Muscle of leg (tissue), 11 donors: ENCODE data around the gene USP32. TPM values are rescaled to one million over a fixed set of nuclear protein-coding genes. Genes with fewer than 3 reads are reported as not detected.
A peak's percentile ranks its signal among the peaks of the same experiment; 100 is the strongest.

Experiments
- DNase-seq: peaks from one replicate; pipeline ENCODE4 v3.0.0; 2013
- H3K27ac ChIP-seq: one replicate; pipeline ENCODE4 v1.5.1; 2013; ENCODE audit warnings: mild to moderate bottlenecking, low read length, control low read depth
- H3K27me3 ChIP-seq: one replicate; pipeline ENCODE4 v1.6.1; 2013; ENCODE audit warnings: low read length; ENCODE audit not compliant: control insufficient read depth, insufficient read depth
- H3K36me3 ChIP-seq: one replicate; pipeline ENCODE4 v1.6.1; 2013; ENCODE audit warnings: low read length; ENCODE audit not compliant: control insufficient read depth, insufficient read depth
- H3K4me1 ChIP-seq: one replicate; pipeline ENCODE4 v1.6.1; 2013; ENCODE audit warnings: low read length; ENCODE audit not compliant: control insufficient read depth, insufficient read depth
- H3K4me3 ChIP-seq: one replicate; pipeline ENCODE4 v1.5.1; 2013; ENCODE audit warnings: low read length, control low read depth
- H3K9me3 ChIP-seq: replicated peaks from 2 replicates; pipeline ENCODE4 v1.6.1; 2013; ENCODE audit warnings: low read depth, low read length; ENCODE audit not compliant: control insufficient read depth
- WGBS: methylation state at CpG from one replicate; pipeline ENCODE4 v1.1.5; 2013; ENCODE audit warnings: missing lambda C conversion rate; ENCODE audit not compliant: insufficient coverage; 5-methylcytosine and 5-hydroxymethylcytosine counted together
- polyA plus RNA-seq, 8 donors: library from polyadenylated mRNA; unstranded; fragments of 120-200 nt; gene quantifications; one replicate each; pipeline versions ENCODE4 v1.2.1 to v1.2.3, GENCODE V29; 2013; ENCODE audit warnings: inconsistent platforms in 1 of 8, low replicate concordance in 1 of 8; ENCODE audit not compliant: insufficient read length in 8 of 8, insufficient read depth in 1 of 8
- total RNA-seq: library from RNA; stranded (reverse); fragments of 120-200 nt; gene quantifications from one replicate; pipeline ENCODE4 v1.2.4, GENCODE V29; 2013

USP32 gene
- total and polyA plus RNA-seq, 9 donors, result 16.7 to 26.9 (median 23.2) TPM

DNA sequence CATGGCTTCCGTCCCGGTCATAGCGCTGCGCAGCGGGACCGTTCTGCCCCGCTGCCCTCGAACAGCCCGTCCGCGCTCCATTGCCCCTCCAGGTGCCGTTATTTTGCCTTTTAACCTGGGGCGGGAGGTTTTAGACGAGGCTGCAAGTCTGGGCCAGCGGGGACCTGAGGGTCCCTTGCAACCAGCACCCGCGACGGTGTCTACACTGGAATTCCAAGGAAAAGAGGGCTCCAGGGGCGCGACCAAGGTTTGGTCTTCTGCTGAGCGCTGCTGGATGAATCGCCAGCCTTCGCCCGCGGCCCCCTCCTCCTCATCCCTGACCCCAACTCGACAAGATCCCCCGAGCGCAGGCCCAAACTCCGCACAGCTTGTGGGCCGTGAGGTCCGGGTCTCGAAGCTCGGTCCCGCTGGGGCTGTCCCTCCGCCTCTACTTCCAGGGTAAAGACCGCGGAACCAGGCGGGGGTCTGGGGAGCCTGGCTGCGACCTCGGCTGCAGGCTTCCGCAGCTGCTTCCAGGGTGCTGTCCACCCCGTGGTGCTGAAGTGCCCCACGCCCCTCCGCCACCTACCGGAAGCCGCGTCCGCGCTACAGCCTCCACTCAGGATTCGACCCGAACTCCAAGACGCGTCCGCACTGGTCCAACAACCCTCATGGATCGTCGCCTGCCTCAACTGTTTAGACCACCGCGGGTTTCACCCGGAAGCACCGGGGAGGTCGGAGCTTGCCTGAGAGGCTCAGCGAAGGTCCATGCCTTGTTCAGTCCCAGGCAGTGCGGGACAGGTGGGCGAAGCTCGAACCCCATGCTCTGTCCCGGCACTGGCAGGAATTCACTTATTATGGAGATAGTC lies 252.3 kb downstream of the USP32 start:
- peaks cover 30% of the 10 kb centered on the region for H3K4me1 ChIP-seq

DNA sequence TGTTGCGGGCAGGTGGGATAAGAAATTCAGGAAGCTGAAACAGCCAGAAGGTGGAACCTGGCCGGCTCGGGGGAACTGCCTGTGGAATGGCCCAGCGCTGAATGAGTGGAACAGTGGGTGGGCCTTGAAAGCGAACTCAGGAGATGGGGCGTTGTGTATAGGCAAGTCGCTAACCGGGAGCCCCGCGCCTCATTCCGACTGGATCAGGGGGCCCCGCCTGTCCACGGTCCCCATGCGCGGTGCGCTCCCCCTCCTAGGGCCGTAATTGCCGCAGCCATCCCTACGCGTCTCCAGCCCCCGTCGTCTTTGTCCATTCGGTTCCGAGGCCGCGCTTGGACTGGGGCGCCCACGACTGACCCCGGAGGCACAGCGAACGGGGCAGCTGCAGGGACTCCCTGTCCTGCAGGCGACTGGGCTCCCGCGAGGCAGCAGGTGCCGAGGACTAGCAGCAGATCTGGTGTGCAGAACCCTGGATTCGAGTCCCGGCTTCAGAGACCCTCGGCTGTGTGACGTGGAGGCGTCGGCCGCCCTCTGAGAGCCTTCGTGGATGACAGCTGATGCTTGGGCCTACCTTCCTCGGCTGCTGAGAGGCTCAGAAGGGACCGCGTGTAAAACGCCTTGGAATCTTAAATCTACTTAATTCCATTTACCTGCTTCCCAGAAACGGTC lies 253.0 kb downstream of the USP32 start:
- no peak overlapping the region for H3K27ac ChIP-seq
- H3K4me3 ChIP-seq, result no peak overlapping the region
- no peaks in the 10 kb centered on the region for H3K36me3 ChIP-seq
- WGBS, result 7% methylated on average over 48 of the region's 48 CpGs
- H3K9me3 ChIP-seq, result no peaks in the 10 kb centered on the region
- peaks cover 36% of the 10 kb centered on the region for H3K4me1 ChIP-seq
- peaks cover 58% of the 10 kb centered on the region for H3K27me3 ChIP-seq
- no peak for DNase-seq

More for the DNA sequence above, 252.3 kb downstream of the USP32 start:
- H3K27me3 ChIP-seq, result peaks cover 64% of the 10 kb centered on the region
- no peaks in the 10 kb centered on the region for H3K36me3 ChIP-seq
- WGBS, result 5% methylated on average over 66 of the region's 66 CpGs
- no peak overlapping the region for H3K4me3 ChIP-seq
- peak; percentile 76 for DNase-seq
- no peaks in the 10 kb centered on the region for H3K9me3 ChIP-seq
- no peak overlapping the region for H3K27ac ChIP-seq

DNA sequence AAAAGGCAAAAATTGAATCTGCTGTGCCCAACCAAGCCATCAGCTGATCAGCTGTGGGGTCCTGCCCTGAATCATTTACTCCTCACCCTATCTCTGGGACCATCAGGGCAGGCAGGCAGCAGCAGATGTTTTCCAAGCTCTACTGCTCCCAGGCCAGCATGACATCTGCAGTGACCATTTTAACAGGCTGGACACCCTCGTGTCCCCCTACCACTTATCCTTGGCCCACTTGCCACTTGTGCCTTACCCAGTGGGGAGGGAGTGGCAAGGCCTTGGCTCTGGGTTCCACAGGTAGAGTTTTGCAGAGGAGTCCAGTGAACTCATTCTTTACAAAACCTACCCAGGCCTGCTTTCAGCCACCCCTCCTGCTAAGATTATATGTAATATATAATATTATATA lies 254.2 kb downstream of the USP32 start:
- H3K27ac ChIP-seq, result no peak overlapping the region
- WGBS, result no CpG with 5 or more reads among the region's 1 CpG
- H3K27me3 ChIP-seq, result peaks cover 52% of the 10 kb centered on the region
- H3K9me3 ChIP-seq, result no peaks in the 10 kb centered on the region
- no peaks in the 10 kb centered on the region for H3K36me3 ChIP-seq
- H3K4me3 ChIP-seq, result no peak overlapping the region
- H3K4me1 ChIP-seq, result peaks cover 33% of the 10 kb centered on the region
- DNase-seq, result no peak

DNA sequence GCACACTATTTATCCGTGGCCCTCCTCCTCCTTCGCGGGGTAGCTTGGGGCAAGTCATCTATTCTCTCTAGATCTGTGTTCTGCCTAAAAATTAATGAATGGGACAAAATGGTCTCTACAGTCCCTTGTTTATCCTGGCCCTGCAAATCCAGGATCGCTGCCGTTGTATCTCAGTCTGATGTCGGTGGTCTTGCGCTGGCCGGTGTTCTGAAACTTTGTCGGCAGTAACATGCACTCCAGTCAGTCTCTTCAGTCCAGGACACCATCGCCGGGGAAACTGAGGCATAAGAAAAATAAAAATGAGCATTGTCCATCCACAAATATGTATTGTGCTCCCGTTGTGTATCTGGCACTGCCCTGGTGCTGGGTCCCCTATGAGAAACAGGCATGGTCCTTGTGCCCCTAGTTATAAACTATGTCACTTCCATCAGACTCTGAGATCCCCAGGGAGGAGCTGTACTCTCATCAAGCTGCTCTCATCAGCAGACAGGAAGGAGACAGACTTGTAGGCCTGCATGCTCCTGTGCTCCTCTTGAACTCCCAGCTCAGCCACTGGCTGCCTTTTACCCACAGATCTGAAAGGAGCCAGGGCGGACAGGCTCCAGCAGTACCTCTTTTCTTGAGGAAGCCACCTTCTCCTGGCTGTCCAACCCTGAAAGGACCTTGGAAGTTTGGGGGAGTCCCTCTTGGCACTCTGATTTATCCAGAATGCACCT lies 255.8 kb downstream of the USP32 start:
- peaks cover 36% of the 10 kb centered on the region for H3K27me3 ChIP-seq
- H3K4me3 ChIP-seq, result no peak overlapping the region
- H3K27ac ChIP-seq, result no peak overlapping the region
- no peaks in the 10 kb centered on the region for H3K9me3 ChIP-seq
- WGBS, result 69% methylated on average over 8 of the region's 13 CpGs
- no peak for DNase-seq
- H3K36me3 ChIP-seq, result no peaks in the 10 kb centered on the region
- peaks cover 27% of the 10 kb centered on the region for H3K4me1 ChIP-seq

DNA sequence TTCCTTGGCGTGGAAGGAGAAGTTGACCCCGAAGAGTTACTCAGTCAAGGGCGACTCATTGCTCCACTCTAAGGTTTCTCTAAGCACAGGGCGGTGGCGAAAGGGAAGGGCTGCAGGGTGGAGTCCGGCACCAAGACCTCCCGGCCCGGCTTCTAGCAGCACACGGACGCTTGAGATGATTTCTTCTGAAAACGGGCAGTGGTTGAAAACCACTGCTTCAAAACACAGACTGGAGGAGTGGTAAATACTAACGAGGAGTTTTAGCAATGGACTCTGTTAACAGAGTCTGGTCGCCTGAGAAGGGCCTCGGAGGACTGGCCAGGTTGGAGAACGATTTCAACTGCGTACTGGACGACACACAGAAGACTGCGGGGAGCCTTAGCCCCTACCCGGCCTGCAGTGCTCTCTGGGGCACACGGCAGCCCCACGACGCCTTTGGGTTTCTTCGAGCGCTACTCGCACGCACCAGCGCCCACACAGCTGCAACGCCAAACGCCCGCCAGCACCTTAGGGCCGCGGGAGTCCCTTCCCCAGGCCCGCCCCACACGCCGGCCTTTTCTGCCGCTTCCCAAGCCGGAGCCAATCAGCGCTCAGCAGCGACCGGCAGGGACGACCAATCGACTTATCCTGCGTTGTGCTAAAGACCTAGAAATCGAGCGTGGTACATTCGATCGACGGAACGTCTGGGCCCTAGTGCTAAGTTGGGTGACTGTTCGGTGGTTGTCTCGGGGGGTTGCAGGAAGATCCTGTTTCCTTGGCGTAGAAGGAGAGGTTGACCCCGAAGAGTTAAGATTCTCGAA lies 256.6 kb downstream of the USP32 start:
- peak; percentile 92 for DNase-seq
- H3K9me3 ChIP-seq, result no peaks in the 10 kb centered on the region
- WGBS, result under 1% methylated on average over 39 of the region's 54 CpGs
- H3K4me1 ChIP-seq, result peaks cover 27% of the 10 kb centered on the region
- peaks cover 28% of the 10 kb centered on the region for H3K27me3 ChIP-seq
- peak overlapping the region; percentile 76 for H3K27ac ChIP-seq
- H3K4me3 ChIP-seq, result peak overlapping the region; percentile 84
- no peaks in the 10 kb centered on the region for H3K36me3 ChIP-seq

DNA sequence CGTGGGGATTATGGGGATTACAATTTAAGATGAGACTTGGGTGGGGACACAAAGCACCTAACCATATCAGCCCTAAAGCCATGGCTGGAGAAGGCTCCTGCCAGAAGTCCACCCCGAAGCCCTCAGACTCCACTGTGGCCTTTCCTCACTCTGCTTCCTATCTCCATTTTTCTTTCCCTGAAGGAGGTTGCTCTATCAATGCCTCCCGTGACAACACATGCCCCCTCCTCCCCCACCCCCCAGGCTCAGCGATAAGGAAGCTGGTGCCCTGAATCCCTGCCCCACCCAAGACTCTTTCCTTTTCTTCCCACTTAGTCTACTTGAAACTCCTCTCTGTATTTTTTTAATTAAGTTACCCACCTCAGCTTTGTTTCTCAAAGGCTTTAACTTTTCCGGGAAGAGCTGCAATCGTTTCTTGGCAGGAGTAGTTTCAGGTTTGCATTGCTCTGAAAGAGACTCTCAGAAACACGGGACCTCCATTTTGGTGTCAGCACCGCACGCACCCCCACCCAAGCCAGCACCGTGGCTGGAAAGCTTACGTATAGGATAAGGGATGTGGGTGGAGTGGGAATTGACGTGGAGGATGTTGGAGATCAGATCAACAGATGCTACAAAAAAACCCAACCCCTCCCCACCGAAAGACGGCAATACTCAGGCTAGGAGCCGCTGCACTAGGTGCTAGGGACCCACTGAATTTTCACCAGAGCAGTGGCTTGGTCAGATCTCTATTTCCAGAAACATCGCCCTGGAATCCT lies 257.4 kb downstream of the USP32 start:
- DNase-seq, result peak; percentile 36
- WGBS, result 13% methylated on average over 6 of the region's 16 CpGs
- H3K27me3 ChIP-seq, result peaks cover 20% of the 10 kb centered on the region
- H3K27ac ChIP-seq, result peak overlapping the region; percentile 76
- no peaks in the 10 kb centered on the region for H3K9me3 ChIP-seq
- peaks cover 22% of the 10 kb centered on the region for H3K4me1 ChIP-seq
- peak overlapping the region; percentile 84 for H3K4me3 ChIP-seq
- H3K36me3 ChIP-seq, result no peaks in the 10 kb centered on the region

DNA sequence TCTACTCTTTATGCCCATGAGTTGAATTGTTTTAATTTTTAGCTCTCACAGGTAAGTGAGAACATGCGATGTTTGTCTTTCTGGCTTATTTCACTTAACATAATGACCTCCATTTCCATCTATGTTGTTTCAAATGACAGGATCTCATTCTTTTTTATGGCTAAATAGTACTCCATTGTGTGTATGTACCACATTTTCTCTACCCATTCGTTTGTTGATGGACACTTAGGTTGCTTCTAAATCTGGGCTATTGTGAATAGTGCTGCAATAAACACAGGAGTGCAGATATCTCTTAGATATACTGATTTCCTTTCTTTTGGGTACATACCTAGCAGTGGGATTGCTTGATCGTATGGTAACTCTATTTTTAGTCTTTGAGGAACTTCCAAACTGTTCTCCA lies 261.5 kb downstream of the USP32 start:
- H3K27ac ChIP-seq, result no peak overlapping the region
- no peak overlapping the region for H3K4me3 ChIP-seq
- DNase-seq, result no peak
- H3K36me3 ChIP-seq, result no peaks in the 10 kb centered on the region
- H3K27me3 ChIP-seq, result no peaks in the 10 kb centered on the region
- H3K4me1 ChIP-seq, result peaks cover 11% of the 10 kb centered on the region
- no peaks in the 10 kb centered on the region for H3K9me3 ChIP-seq
- no CpG with 5 or more reads among the region's 3 CpGs for WGBS

DNA sequence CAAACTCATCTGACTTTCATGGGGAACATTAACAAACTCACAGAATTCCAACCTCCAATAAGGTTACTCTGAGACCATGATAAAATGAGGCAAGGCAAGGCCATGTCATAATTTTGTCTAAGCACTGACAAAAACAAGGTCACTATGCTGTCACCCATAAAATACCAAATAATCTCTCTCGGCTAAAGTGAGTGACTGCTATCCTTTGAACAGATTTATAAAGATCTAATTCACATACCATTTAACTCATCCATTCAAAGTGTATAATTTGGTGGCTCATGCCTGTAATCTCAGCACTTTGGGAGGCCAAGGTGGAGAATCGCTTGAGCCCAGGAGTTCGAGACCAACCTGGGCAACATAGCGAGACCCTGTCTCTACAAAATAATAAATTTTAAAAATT lies 262.8 kb downstream of the USP32 start:
- Histone ChIP-seq H3K4me1 (peaks cover under 1% of the 10 kb centered on the region), H3K9me3 (no peaks in the 10 kb centered on the region), H3K36me3 (no peaks in the 10 kb centered on the region), H3K27ac (no peak overlapping the region), H3K27me3 (no peaks in the 10 kb centered on the region), H3K4me3 (no peak overlapping the region)
- WGBS, result no CpG with 5 or more reads among the region's 4 CpGs
- no peak for DNase-seq
